AG10803 (cell line): ENCODE results near the gene FBP1.
"Not testable (repeated sequence)": the region's sequence is repeated elsewhere in the genome, so short reads cannot be mapped to it uniquely, and the experiment has no call there.

Source experiments
- DNase-seq: peaks from one replicate; pipeline ENCODE4 v3.0.0; 2010; ENCODE audit warnings: low read depth
- H3K4me3 ChIP-seq: 2 replicates; pipeline ENCODE4 v1.5.1; 2011; ENCODE audit warnings: mild to moderate bottlenecking, low read length, control low read depth
- CTCF ChIP-seq: conservative IDR thresholded peaks from 2 replicates; pipeline ENCODE4 v1.5.1; 2011; ENCODE audit warnings: mild to moderate bottlenecking, low read length, control low read depth, inconsistent platforms

FBP1 gene

GRCh38 chr9:94577036-94577435 lies 62.3 kb downstream of the FBP1 start:
- TF ChIP-seq CTCF: no peak
- no peak overlapping the region for H3K4me3 ChIP-seq
- DNase-seq: no peak

- no peak for TF ChIP-seq CTCF
- H3K4me3 ChIP-seq: no peak overlapping the region
- no peak for DNase-seq
These were observed 63.2 kb downstream of the FBP1 start for GRCh38 chr9:94576131-94576530.

GRCh38 chr9:94568972-94569712 lies 70.2 kb downstream of the FBP1 start:
- H3K4me3 ChIP-seq: no peak overlapping the region
- no peak for DNase-seq
- no peak for TF ChIP-seq CTCF

- no peak for TF ChIP-seq CTCF
- no peak overlapping the region for H3K4me3 ChIP-seq
- DNase-seq: no peak
These were observed 70.9 kb downstream of the FBP1 start for GRCh38 chr9:94568250-94568889.

GRCh38 chr9:94567271-94567670 lies 72.0 kb downstream of the FBP1 start:
- DNase-seq: no peak
- H3K4me3 ChIP-seq: no peak overlapping the region
- no peak for TF ChIP-seq CTCF

GRCh38 chr9:94566550-94566949 lies 72.8 kb downstream of the FBP1 start:
- H3K4me3 ChIP-seq: no peak overlapping the region
- DNase-seq: no peak
- TF ChIP-seq CTCF: no peak

GRCh38 chr9:94564279-94564678 lies 75.0 kb downstream of the FBP1 start:
- not testable (repeated sequence) for H3K4me3 ChIP-seq, DNase-seq
